IMR-90 (cell line): ENCODE measurements around the gene NKX2-8. TPM values are rescaled to one million over a fixed set of nuclear protein-coding genes. Genes with fewer than 3 reads are reported as not detected.
A peak's percentile ranks its signal among the peaks of the same experiment; 100 is the strongest.

ENCODE experiments used
- ATAC-seq: fragments of 200-7000 bp; cut with Tn5 transposase; 2 replicates; pipeline ENCODE4 v1.9.1; 2020; ENCODE audit warnings: low read depth, mild to moderate bottlenecking, moderate library complexity
- BruUV-seq: library from RNA; stranded (reverse); fragments of 400-500 nt; replicated peaks from 2 replicates; lab custom pipeline; 2021; lab: Mats Ljungman, UMichigan
- CTCF ChIA-PET: fragments of 300-600 bp; formaldehyde crosslinking; extraction: SDS; loops from one replicate; lab custom pipeline; 2021; ENCODE audit warnings: antibody characterized with exemption; lab: Yijun Ruan, JAX
- POLR2A ChIA-PET: fragments of 300-600 bp; sonication (Branson Sonifier 250); formaldehyde crosslinking; loops from one replicate; lab custom pipeline; 2022; ENCODE audit warnings: antibody characterized with exemption; ENCODE audit not compliant: unreplicated experiment; lab: Charles Lee
- DNase-seq: peaks from one replicate; pipeline ENCODE4 v3.0.0; 2013
- H2AFZ ChIP-seq: replicated peaks from 2 replicates; pipeline ENCODE3; 2013; ENCODE audit warnings: low read length, mild to moderate bottlenecking; ENCODE audit not compliant: poor library complexity
- H2AK5ac ChIP-seq: 2 replicates; pipeline ENCODE4 v1.6.1; 2013; ENCODE audit warnings: low read depth, low read length, inconsistent platforms
- H2AK9ac ChIP-seq: replicated peaks from 2 replicates; pipeline ENCODE3; 2013; ENCODE audit warnings: mild to moderate bottlenecking, low read depth, low read length, moderate library complexity; ENCODE audit not compliant: poor library complexity
- H2BK120ac ChIP-seq: 2 replicates; pipeline ENCODE4 v1.6.1; 2013; ENCODE audit warnings: low read depth, low read length, inconsistent platforms
- H2BK15ac ChIP-seq: 3 replicates; pipeline ENCODE4 v1.6.1; 2013; ENCODE audit warnings: low read depth, low read length, inconsistent platforms
- H2BK20ac ChIP-seq: 2 replicates; pipeline ENCODE4 v1.6.1; 2013; ENCODE audit warnings: low read depth, mild to moderate bottlenecking, inconsistent platforms, low read length, moderate library complexity
- H2BK5ac ChIP-seq: 2 replicates; pipeline ENCODE4 v1.6.1; 2013; ENCODE audit warnings: mild to moderate bottlenecking, low read depth, low read length, inconsistent platforms; ENCODE audit not compliant: poor library complexity, severe bottlenecking
- H3K14ac ChIP-seq: replicated peaks from 2 replicates; pipeline ENCODE4 v1.6.1; 2013; ENCODE audit warnings: low read depth, low read length, inconsistent platforms
- H3K18ac ChIP-seq: 2 replicates; pipeline ENCODE4 v1.6.1; 2013; ENCODE audit warnings: low read depth, low read length, control low read depth
- H3K23ac ChIP-seq: 2 replicates; pipeline ENCODE4 v1.6.1; 2013; ENCODE audit warnings: low read depth, low read length, inconsistent platforms
- H3K27ac ChIP-seq: 2 replicates; pipeline ENCODE4 v1.5.1; 2013; ENCODE audit warnings: mild to moderate bottlenecking, control low read depth, low read length; ENCODE audit not compliant: insufficient read depth
- H3K27me3 ChIP-seq: 2 replicates; pipeline ENCODE4 v1.6.1; 2013; ENCODE audit warnings: low read length; ENCODE audit not compliant: control insufficient read depth, insufficient read depth
- H3K36me3 ChIP-seq: 2 replicates; pipeline ENCODE4 v1.6.1; 2013; ENCODE audit warnings: low read length, mixed read lengths; ENCODE audit not compliant: control insufficient read depth, insufficient read depth
- H3K4ac ChIP-seq: 2 replicates; pipeline ENCODE4 v1.6.1; 2013; ENCODE audit warnings: low read depth, low read length, inconsistent platforms
- H3K4me1 ChIP-seq: 2 replicates; pipeline ENCODE4 v1.6.1; 2013; ENCODE audit warnings: low read length, mixed read lengths; ENCODE audit not compliant: control insufficient read depth, insufficient read depth
- H3K4me2 ChIP-seq: 2 replicates; pipeline ENCODE4 v1.6.1; 2013; ENCODE audit warnings: low read depth, mild to moderate bottlenecking, control low read depth, low read length, moderate library complexity
- H3K4me3 ChIP-seq: 2 replicates; pipeline ENCODE4 v1.5.1; 2013; ENCODE audit warnings: low read depth, mild to moderate bottlenecking, control low read depth, low read length, moderate library complexity; ENCODE audit not compliant: insufficient read depth
- H3K56ac ChIP-seq: 2 replicates; pipeline ENCODE4 v1.6.1; 2013; ENCODE audit warnings: low read length, inconsistent platforms; ENCODE audit not compliant: insufficient read depth; ENCODE audit errors: extremely low read depth
- H3K79me1 ChIP-seq, 2 experiments: 2 replicates each; pipeline ENCODE4 v1.6.1; 2013; ENCODE audit warnings: low read length in 2 of 2, inconsistent platforms in 1 of 2, low read depth in 1 of 2
- H3K9ac ChIP-seq: 2 replicates; pipeline ENCODE4 v1.6.1; 2013; ENCODE audit warnings: low read depth, low read length, control low read depth
- H3K9me1 ChIP-seq: 2 replicates; pipeline ENCODE4 v1.6.1; 2013; ENCODE audit warnings: low read length, inconsistent platforms; ENCODE audit not compliant: insufficient read depth
- H3K9me3 ChIP-seq: 2 replicates; pipeline ENCODE4 v1.6.1; 2013; ENCODE audit warnings: low read length; ENCODE audit not compliant: control insufficient read depth, insufficient read depth
- H4K20me1 ChIP-seq: 2 replicates; pipeline ENCODE4 v1.6.1; 2013; ENCODE audit warnings: low read length, inconsistent platforms; ENCODE audit not compliant: insufficient read depth
- H4K5ac ChIP-seq: 2 replicates; pipeline ENCODE4 v1.6.1; 2013; ENCODE audit warnings: mild to moderate bottlenecking, low read depth, low read length, control low read depth
- H4K8ac ChIP-seq, 2 experiments: 2 replicates each; pipeline ENCODE4 v1.6.1; 2013; ENCODE audit warnings: low read depth in 2 of 2, low read length in 2 of 2, control low read depth in 1 of 2, inconsistent platforms in 1 of 2
- H4K91ac ChIP-seq: 2 replicates; pipeline ENCODE4 v1.6.1; 2013; ENCODE audit warnings: low read depth, low read length, inconsistent platforms; ENCODE audit not compliant: insufficient read depth
- MAFK ChIP-seq: IDR thresholded peaks from 2 replicates; pipeline ENCODE4 v1.6.1; 2012; ENCODE audit warnings: low read depth, low read length, improper control_type of control experiment
- MAZ ChIP-seq: IDR thresholded peaks from 2 replicates; pipeline ENCODE4 v1.6.1; 2012; ENCODE audit warnings: low read depth, mild to moderate bottlenecking, low read length, improper control_type of control experiment, moderate library complexity, borderline replicate concordance
- SMC3 ChIP-seq: fragments of 150-350 bp; IDR thresholded peaks from 2 replicates; pipeline ENCODE4 v1.6.1; 2016; ENCODE audit warnings: low read depth, mild to moderate bottlenecking, antibody characterized with exemption, low read length, moderate library complexity
- WGBS, 2 experiments: methylation state at CpG; one replicate each; pipeline versions ENCODE4 v1.1.5 to v1.1.7; 2013; ENCODE audit warnings: missing lambda C conversion rate in 2 of 2; ENCODE audit not compliant: insufficient read length in 1 of 2; ENCODE audit errors: extremely low coverage in 2 of 2; 5-methylcytosine and 5-hydroxymethylcytosine counted together
- dilution Hi-C: fragments of 300-500 bp; cut with HindIII; formaldehyde crosslinking; loops from one replicate; pipeline ENCODE4 v1.14.3; 2018; ENCODE audit warnings: low sequenced_read_pairs; ENCODE audit not compliant: unreplicated experiment
- in situ Hi-C: fragments of 300-500 bp; cut with MboI; formaldehyde crosslinking; loops from 3 replicates; pipeline ENCODE4 v1.14.3; 2019; ENCODE audit warnings: low sequenced_read_pairs, inconsistent platforms, mixed read lengths
- intact Hi-C: fragments of 100-400 bp; cut with micrococcal nuclease; formaldehyde crosslinking; loops from 2 replicates; pipeline ENCODE4 v1.10.0; 2022
- polyA plus RNA-seq, 3 experiments: library from polyadenylated mRNA; depleted of rRNA; stranded (reverse); fragments of >200 nt; gene quantifications; 2 replicates each; pipeline ENCODE4 v1.2.3, GENCODE V29; 2012; ENCODE audit warnings: low replicate concordance in 1 of 3
- total RNA-seq: library from RNA; depleted of rRNA; stranded (reverse); fragments of >200 nt; gene quantifications from 2 replicates; pipeline ENCODE4 v1.2.3, GENCODE V29; 2012
- TF ChIP-seq, protein P1 (sequence below): fragments of 150-350 bp; IDR thresholded peaks from 2 replicates; pipeline ENCODE4 v1.6.1; 2017; ENCODE audit warnings: mild to moderate bottlenecking, antibody characterized with exemption, low read length, low read depth

The NKX2-8 gene
- total and polyA plus RNA-seq, 2 of the 4 experiments (the other 2 are of a cell fraction): not detected

DNA sequence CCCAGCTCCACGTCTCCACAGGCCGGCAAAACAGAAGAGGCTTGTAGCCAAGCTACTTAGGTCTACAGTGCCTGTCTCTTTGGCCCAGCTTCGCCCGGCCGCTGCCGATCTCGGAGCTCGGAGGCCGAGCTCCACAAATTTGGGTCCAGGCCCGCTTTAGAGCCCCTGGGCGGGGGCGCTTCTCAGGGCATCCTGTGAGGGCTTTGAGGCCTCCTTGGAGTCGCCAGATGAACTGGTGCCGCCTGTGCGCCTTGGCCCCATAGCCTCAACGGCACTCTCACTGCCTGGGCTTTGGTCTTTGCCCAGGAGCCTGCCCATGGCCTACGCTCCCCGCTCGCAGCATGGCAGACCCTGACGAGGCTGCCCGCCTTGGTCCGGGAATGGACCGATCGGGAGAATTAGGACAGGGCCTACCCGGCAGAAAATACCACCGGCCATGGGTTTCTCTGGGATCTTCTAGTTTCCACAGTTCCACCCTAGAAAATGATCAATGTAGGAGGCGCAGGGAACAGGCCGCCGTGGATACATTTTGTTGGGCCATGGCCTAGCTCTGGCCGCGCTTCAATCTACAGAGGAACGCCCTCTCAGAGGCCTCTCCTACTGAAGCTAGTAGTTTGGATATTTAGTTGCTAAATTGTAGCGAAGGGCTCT is 953 bp upstream of the NKX2-8 start:
- in situ Hi-C loops (no loop called here), dilution Hi-C loops (no loop called here), intact Hi-C loops (no loop called here)
- Histone ChIP-seq H2BK120ac (no peak overlapping the region), H3K4me3 (no peak overlapping the region), H3K23ac (no peak overlapping the region), H2AK9ac (no peak overlapping the region), H3K4me1 (no peaks in the 10 kb centered on the region), H2BK20ac (no peak overlapping the region), H3K36me3 (no peaks in the 10 kb centered on the region), H4K8ac (no peak overlapping the region), H3K79me1 (no peaks in the 10 kb centered on the region), H3K9me1 (no peaks in the 10 kb centered on the region), H2AFZ (peak overlapping the region; percentile 53), H3K14ac (no peak overlapping the region), H3K4me2 (no peak overlapping the region), H3K27ac (no peak overlapping the region), H3K9me3 (no peaks in the 10 kb centered on the region), H3K27me3 (peaks cover 68% of the 10 kb centered on the region), H3K4ac (no peak overlapping the region), H4K91ac (no peak overlapping the region), H4K5ac (no peak overlapping the region), H2AK5ac (no peak overlapping the region), H4K20me1 (no peaks in the 10 kb centered on the region), H3K18ac (no peak overlapping the region), H2BK5ac (no peak overlapping the region), H3K9ac (no peak overlapping the region), H2BK15ac (no peak overlapping the region), H3K56ac (no peak overlapping the region)
- ChIA-PET POLR2A (no interaction called here), CTCF (no interaction called here)
- BruUV-seq: no TSS peak
- ATAC-seq (no peak), DNase-seq (no peak)
- TF ChIP-seq MAFK (no peak), MAZ (no peak), SMC3 (no peak)
- TF ChIP-seq, protein P1, sequence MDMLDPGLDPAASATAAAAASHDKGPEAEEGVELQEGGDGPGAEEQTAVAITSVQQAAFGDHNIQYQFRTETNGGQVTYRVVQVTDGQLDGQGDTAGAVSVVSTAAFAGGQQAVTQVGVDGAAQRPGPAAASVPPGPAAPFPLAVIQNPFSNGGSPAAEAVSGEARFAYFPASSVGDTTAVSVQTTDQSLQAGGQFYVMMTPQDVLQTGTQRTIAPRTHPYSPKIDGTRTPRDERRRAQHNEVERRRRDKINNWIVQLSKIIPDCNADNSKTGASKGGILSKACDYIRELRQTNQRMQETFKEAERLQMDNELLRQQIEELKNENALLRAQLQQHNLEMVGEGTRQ: no peak
- 10% methylated on average over 24 of the region's 33 CpGs; no CpG with 5 or more reads in 1 of the 2 experiments for WGBS, 2 experiments
